ENCODE measurements around the gene CEACAM1. TPM values are rescaled to one million over a fixed set of nuclear protein-coding genes. Genes with fewer than 3 reads are reported as not detected.
"Not testable (repeated sequence)": the region's sequence is repeated elsewhere in the genome, so short reads cannot be mapped to it uniquely, and the experiment has no call there.

CEACAM1 gene
- total RNA-seq, 1 donor from 2014 or later, result 24.5 TPM

GRCh38 chr19:42511340-42511739 is 16.9 kb downstream of the CEACAM1 start:
- no peak for DNase-seq

- no peak for DNase-seq
These were observed 19.3 kb downstream of the CEACAM1 start for GRCh38 chr19:42508892-42509444.

- DNase-seq, result no peak
These were observed 23.2 kb downstream of the CEACAM1 start for GRCh38 chr19:42505066-42505465.

- no peak for DNase-seq
These were observed 26.5 kb downstream of the CEACAM1 start for GRCh38 chr19:42501733-42502132.

GRCh38 chr19:42501243-42501642 is 27.0 kb downstream of the CEACAM1 start:
- DNase-seq, result not testable (repeated sequence)

DNA sequence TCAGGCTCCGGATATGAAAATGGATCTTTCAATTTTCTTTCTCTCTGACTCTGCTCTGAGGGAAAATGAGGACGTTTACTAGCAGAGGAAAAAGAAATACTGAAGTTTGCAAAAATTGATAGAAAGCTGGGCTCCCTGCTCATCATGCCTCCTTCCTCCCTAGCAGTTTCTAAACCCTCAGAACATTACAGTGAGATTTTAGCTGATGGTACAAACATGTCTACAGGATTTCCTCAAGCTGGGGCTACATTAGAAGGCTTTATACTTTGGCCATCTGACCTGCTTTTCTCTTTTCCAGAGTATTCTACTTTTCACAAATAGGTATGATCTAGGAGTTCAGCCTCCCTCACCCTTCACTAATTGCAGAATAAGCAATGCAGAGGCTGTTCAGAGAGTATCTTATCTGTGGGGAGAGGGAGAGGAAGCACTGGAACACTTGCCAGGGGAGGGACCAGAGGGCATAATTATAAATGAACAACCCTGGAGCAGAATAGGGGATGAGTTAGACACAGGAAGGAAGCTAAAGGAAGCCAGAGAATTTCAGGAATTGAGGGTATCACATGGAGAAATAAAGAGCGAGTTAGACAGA is 30.0 kb downstream of the CEACAM1 start:
- DNase-seq, result no peak

GRCh38 chr19:42497492-42498168 is 30.7 kb downstream of the CEACAM1 start:
- no peak for DNase-seq

- no peak for DNase-seq
These were observed 31.7 kb downstream of the CEACAM1 start for GRCh38 chr19:42496460-42497133.

DNA sequence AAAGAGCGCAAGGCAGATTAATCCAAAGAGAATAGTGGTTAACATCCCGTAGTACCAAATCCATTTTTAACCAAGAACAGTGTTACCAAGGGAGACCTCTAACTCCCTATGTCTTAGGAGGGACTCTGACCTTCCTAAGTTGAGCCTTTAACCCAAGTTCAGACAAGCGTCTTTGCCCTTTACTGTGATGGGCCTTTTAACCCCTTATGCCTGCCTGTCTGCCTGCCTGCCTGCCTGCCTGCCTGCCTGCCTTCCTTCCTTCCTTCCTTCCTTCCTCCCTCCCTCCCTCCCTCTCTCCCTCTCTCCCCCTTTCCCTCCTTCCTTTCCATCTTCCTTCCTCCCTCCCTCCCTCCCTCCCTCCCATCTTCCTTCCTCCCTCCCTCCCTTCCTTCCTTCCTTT is 32.6 kb downstream of the CEACAM1 start:
- DNase-seq, result no peak

GRCh38 chr19:42494321-42494720 is 34.0 kb downstream of the CEACAM1 start:
- no peak for DNase-seq

DNA sequence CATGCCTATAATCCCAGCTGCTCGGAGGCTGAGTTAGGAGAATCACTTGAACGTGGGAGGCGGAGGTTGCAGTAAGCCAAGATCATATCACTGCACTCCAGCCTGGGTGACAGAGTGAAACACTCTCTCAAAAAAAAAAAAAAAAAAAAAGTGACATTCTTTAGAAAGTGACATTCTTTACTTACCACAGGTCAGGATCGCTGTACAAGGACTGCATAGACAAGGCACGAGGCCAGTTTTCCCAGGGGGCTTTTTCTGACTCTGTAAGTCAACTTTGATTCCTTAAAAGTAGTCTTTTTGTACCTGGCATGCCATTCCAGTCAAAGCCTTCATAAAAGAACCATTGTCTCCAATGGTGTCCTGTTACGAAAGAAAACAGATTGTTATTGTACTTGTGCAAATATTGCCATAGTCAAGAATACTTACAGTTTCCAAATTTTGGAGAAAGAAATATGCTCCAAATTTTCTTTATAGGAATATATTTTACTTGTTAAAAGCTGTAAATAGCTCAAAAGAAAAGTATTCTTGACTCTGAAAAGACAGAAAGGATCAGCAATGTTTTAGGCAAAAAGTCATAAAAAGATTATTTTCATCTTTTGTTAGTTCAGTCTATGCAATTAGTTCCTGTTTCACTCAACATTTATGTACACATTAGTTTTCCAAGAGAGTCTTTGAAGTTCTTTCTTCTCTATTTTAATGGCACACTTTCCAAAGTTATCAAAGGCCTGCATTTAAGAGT is 39.3 kb downstream of the CEACAM1 start:
- DNase-seq, result no peak

GRCh38 chr19:42487798-42488178 is 40.5 kb downstream of the CEACAM1 start:
- DNase-seq, result no peak

GRCh38 chr19:42487032-42487797 is 41.1 kb downstream of the CEACAM1 start:
- no peak for DNase-seq

- DNase-seq, result not testable (repeated sequence)
These were observed 43.2 kb downstream of the CEACAM1 start for GRCh38 chr19:42485036-42485435.

GRCh38 chr19:42480335-42481095 is 47.8 kb downstream of the CEACAM1 start:
- peak; percentile 41 for DNase-seq

DNA sequence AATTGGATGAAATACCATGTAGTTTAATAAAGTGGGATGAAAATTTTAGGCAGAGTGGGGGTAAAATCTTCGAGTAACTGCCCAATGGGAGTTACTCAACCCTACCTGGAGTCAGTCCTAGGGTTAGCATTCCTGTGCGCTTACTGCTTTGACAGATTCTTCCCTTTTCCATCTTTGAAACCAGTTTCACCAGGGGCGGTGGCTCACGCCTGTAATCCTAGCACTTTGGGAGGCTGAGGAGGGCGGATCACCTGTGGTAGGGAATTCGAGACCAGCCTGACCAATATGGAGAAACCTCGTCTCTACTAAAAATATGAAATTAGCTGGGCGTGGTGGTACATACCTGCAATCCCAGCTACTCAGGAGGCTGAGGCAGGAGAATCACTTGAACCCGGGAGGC is 48.5 kb downstream of the CEACAM1 start:
- DNase-seq, result no peak

GRCh38 chr19:42478765-42479311 is 49.4 kb downstream of the CEACAM1 start:
- no peak for DNase-seq

DNA sequence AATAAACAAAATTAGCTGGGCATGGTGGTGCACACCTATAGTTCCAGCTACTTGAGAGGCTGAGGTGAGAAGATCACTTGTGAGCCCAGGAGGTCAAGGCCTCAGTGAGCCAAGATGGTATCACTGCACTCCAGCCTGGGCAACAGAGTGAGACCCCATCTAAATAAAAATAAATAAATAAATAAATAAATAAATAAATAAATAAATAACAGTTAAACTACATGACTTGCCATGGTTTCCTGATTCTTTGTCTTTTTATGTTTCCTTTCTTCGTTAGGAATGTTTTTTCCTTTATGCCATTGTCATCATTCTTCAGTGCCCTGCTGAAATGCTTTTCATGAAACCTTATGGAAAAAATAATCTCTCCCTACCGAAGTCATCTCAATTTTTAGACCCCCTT is 50.3 kb downstream of the CEACAM1 start:
- DNase-seq, result no peak

GRCh38 chr19:42477117-42477516 is 51.2 kb downstream of the CEACAM1 start:
- DNase-seq, result no peak

- DNase-seq, result no peak
These were observed 52.9 kb downstream of the CEACAM1 start for GRCh38 chr19:42475366-42475765.

DNA sequence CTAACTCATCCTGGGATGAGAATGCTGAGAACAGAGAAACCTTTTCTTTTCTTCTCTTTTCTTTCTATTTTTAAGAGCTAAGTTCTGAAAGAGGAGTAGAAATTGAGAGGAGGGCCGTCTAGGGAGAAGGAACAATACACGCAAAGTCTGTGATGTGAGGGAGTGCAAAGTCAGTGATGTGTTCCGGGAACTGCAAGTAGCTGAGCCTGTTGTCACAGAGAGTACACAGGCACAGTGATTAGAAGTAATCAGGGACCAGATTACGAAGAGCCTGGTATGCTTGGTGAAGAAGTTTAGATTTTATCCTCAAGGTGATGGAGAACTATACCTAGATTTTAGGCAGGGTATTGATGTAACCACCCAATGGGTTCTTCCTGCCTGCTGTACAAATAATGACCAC is 53.5 kb downstream of the CEACAM1 start:
- no peak for DNase-seq

Measured in dermis blood vessel endothelial cell (primary cell).